Testis (tissue), 2 donors: Measurements from ENCODE around the gene COL15A1.

Experiments
- POLR2A ChIP-seq: fragments of 450-650 bp; IDR thresholded peaks from one replicate; pipeline ENCODE4 v1.6.1; 2017; ENCODE audit warnings: antibody characterized with exemption, mild to moderate bottlenecking, moderate library complexity
- TF ChIP-seq, protein P1 (sequence below), 3 experiments: fragments of 450-650 bp in 2 of 3; fragments of 200-600 bp in 1 of 3; sonication (generic) in 1 of 3; IDR thresholded peaks; one replicate each; pipeline ENCODE4 v1.5.1; 2016 to 2019; ENCODE audit warnings: antibody characterized with exemption in 3 of 3, mild to moderate bottlenecking in 2 of 3, moderate library complexity in 1 of 3

DNA sequence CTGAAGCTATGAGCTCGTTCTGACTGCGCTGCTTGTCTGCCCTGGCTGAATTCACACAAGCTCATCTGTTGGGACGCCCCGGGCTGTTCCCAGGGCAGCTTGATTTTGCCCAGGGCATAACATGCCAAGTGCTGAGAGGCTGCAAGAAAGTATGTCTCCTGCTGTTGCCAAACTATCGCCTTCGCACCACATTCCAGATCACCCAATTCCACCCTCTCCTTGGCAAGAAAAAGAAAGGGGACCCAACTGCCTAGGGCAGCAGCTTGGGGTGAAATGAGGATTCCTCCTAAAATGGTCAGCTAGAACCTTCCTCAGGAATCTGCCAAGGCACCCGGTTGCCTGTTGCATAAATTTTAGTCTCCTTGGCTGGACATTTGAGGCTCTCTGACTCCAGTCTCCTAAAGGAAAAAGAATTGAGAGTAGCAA is 21.2 kb downstream of the COL15A1 start:
- TF ChIP-seq, protein P1, sequence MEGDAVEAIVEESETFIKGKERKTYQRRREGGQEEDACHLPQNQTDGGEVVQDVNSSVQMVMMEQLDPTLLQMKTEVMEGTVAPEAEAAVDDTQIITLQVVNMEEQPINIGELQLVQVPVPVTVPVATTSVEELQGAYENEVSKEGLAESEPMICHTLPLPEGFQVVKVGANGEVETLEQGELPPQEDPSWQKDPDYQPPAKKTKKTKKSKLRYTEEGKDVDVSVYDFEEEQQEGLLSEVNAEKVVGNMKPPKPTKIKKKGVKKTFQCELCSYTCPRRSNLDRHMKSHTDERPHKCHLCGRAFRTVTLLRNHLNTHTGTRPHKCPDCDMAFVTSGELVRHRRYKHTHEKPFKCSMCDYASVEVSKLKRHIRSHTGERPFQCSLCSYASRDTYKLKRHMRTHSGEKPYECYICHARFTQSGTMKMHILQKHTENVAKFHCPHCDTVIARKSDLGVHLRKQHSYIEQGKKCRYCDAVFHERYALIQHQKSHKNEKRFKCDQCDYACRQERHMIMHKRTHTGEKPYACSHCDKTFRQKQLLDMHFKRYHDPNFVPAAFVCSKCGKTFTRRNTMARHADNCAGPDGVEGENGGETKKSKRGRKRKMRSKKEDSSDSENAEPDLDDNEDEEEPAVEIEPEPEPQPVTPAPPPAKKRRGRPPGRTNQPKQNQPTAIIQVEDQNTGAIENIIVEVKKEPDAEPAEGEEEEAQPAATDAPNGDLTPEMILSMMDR (IDR thresholded peaks at IDR 0.05): no peak
- no peak for TF ChIP-seq POLR2A
